Activated T-helper 9 cell treated with anti-CD3 and anti-CD28 coated beads, Interleukin-2, amount 50 U/mL, for 16 hours (primary cell): ENCODE data around the gene MPRIP.
"Not testable (repeated sequence)": the region's sequence is repeated elsewhere in the genome, so short reads cannot be mapped to it uniquely, and the experiment has no call there.

Experiments used
- DNase-seq: peaks from one replicate; pipeline ENCODE4 v3.0.0-alpha.2; 2020; ENCODE audit warnings: low read depth

Gene MPRIP

GRCh38 chr17:17146786-17147406 is 104.6 kb downstream of the MPRIP start:
- DNase-seq = no peak

DNA sequence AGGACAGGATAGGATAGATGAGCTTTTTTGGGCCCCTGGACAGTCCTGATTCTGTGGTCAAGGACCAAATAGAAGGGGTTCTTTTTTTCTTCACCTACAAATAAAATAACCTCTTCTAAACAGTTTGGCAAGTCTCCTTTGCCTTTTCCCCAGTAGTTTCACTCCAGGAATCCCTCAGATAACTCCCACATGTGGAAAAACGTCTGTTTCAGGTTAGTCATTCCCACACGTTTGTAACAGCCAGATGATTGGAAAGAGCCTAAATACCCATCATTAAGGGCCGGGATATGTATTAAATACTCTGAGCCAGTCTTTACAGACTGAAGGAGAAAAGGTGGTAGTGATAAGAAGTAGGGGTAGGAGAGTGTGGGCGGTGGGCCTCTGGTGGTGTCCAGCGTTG is 105.6 kb downstream of the MPRIP start:
- no peak for DNase-seq

- no peak for DNase-seq
Measured at GRCh38 chr17:17149520-17150447, 107.5 kb downstream of the MPRIP start.

DNA sequence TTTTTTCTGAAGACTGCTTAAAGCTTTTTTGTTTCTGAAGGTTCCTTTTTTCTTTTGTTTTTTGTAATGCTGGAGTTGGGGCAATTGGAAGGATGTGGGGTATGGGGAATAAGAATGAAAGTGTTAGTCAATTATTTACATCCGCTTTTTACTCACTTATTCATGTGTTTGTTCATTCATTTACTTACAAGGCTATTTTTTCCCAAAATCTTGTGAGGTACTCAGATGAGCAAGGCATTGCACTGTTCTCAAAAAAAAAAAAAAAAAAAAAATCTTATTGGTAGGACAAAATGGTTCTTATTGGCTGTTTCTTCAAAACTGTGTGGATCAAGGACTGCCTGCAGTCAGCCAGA is 108.2 kb downstream of the MPRIP start:
- DNase-seq = no peak

GRCh38 chr17:17151055-17151454 is 108.8 kb downstream of the MPRIP start:
- no peak for DNase-seq

DNA sequence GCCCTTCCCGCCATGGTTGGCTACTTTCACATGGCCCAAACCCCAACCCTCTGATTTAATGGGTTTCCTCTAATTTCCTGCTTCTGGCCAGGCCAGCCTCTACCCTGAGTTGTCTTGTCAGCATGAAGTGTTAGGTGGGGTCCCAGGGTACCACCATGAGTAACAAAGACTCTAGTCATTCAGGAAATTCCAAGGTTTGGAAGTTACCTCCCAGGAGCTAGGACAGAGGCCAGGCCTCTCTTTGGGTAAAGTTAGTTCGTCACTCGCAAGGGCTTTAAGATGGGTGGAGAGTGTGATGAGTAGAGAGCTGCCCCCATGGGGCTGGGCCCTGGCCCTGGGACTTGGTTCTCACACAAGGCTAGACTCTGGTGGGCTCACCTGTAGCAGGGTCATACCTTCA is 109.3 kb downstream of the MPRIP start:
- no peak for DNase-seq

- DNase-seq = no peak
Measured at GRCh38 chr17:17151962-17152361, 109.7 kb downstream of the MPRIP start.

GRCh38 chr17:17152385-17152784 is 110.1 kb downstream of the MPRIP start:
- no peak for DNase-seq

DNA sequence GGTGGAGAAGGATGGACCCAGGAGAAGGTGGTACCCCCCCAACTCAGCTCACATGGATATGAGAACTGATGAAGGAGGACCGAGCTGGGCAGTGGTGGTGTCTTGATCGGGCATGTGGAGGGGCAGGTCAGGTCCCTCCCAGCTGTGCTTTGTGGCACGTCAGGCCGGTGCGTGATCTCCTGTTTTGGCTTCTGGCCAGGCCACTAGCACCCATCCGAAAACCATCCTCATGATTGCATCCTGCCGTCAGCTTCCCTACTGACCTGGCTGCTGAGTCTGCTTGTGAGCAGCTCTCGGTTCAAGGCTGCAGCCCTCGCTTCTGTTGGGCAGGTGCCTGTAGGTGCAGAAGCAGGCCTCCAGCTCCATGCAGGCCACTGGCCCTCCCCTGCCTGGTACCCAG is 110.8 kb downstream of the MPRIP start:
- DNase-seq = no peak

GRCh38 chr17:17153709-17154108 is 111.5 kb downstream of the MPRIP start:
- DNase-seq = no peak

DNA sequence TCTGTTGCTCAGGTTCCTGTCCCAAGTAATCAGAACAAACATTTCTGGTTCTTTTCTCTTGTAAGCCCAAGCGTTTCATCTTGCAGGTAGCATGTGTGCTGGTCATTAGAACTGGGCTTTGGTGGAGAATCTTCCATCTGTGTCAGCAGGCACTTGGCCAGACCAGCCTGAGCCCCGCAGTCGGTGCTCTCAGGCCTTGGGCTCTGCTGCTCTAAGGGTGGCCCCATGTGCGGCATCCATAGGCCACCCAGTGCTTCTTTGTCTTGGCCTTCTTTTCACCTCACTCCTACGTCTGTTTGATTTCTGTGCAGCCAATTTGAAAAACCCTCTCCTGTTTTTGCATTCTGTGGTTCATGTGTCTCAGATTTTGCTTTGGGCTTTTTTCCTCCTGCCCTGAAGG is 112.3 kb downstream of the MPRIP start:
- no peak for DNase-seq

DNA sequence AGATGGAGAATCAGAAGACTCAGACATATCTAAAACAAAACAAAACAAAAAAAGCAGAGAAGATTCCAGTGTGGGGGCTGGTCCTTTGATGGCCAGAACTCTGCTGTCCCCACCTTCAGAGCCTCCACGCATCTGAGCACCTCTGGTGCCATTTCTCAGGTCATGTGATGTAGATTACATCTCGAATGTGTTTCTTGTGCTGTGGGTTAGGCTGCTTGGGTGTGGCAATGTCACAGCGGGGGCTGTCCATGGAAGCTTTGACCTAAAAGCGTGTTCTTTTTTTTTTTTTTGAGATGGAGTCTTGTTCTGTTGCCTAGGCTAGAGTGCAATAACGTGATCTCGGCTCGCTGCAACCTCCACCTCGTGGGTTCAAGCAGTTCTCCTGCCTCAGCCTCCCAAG is 112.7 kb downstream of the MPRIP start:
- no peak for DNase-seq

DNA sequence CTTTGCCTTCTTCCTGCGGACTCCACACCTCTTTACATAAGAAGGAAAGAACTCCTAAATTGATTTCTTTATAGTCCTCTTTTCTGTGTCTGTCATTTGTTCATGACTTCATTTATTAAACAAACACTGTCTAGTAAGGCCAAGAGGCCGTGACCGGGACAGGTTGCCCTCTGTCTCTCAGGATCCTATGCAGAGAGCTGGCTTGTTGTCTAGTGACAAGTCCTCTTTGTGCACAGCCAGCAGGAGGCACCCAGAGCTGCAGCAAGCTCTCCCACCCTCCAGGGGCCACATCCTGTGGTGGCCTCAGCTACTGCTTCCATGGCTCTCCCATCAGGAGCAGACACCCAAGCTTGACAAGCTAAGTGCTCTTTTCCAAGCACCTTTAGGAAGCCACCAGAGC is 113.3 kb downstream of the MPRIP start:
- DNase-seq = no peak

- no peak for DNase-seq
Measured at GRCh38 chr17:17156107-17156506, 113.8 kb downstream of the MPRIP start.

- no peak for DNase-seq
Measured at GRCh38 chr17:17156511-17156910, 114.3 kb downstream of the MPRIP start.

DNA sequence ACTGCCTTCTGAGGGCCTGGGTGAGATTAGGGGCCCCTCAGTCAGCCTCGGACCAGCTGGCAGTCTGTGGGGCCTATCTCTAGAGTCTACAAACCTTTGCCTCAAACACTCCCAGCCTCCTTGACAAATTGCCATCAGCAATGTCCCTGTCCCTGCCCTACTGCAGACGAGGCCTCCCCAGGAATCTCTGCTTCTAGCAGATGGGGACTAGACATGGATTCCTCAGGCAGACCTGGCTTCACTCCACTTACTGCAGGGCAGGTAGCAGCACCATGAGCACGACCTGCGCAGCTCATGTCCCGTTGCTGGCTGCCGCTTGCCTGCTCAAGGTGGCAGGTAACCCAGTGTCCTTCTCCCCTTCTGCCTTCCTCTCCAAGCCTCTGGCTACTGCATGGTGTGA is 114.8 kb downstream of the MPRIP start:
- no peak for DNase-seq

- not testable (repeated sequence) for DNase-seq
Measured at GRCh38 chr17:17158506-17158905, 116.2 kb downstream of the MPRIP start.

DNA sequence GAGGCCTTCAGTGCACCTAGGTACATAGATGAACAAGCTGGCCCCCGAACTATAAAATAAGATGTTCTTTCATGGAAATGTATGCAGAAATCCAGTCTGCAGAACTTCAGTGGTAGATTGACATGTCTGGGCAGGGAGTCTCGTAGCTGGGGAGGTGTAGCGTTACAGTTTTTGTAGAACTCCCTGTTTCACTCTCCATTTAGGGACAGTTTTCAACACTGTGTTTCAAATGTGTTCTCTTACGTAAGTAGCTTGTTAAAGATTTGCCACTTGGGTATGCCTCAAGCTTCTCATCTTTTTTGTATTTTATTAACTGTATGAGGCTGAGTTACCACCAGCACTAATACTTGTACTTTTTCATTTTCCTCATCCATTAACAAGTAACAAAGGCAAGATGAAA is 117.3 kb downstream of the MPRIP start:
- no peak for DNase-seq

DNA sequence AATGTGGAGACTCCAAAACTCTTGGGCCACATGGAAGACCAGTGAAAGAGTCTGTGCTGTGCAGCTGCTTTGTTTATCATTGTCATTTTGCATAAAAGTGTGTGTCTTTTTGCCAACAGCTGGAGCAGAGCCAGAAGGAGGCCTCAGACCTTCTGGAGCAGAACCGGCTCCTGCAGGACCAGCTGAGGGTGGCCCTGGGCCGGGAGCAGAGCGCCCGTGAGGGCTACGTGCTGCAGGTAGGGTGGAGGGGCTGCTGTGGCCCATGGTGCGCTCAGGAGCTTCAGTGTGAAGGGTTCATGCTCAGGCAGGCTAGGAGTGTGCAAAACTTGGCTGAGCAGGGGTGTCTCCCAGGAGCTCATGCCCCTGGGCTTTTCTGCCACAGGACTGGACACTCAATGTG is 118.9 kb downstream of the MPRIP start:
- no peak for DNase-seq

GRCh38 chr17:17161759-17162158 is 119.5 kb downstream of the MPRIP start:
- DNase-seq = no peak

DNA sequence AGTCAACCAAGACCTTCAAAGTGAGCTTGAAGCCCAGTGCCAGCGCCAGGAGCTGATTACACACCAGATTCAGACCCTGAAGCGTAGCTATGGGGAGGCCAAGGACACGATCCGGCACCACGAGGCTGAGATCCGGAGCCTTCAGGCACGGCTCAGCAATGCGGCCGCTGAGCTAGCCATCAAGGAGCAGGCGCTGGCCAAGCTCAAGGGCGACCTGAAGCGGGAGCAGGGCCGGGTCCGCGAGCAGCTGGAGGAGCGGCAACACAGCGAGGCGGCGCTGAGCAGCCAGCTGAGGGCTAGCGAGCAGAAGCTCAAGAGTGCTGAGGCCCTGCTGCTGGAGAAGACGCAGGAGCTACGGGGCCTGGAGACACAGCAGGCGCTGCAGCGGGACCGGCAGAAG is 121.9 kb downstream of the MPRIP start:
- DNase-seq = no peak

- DNase-seq = no peak
Measured at GRCh38 chr17:17164676-17165075, 122.4 kb downstream of the MPRIP start.

GRCh38 chr17:17165666-17166308 is 123.5 kb downstream of the MPRIP start:
- DNase-seq = no peak
